Left lobe of liver (tissue), 2 donors: ENCODE measurements around the gene P2RY2. TPM values are rescaled to one million over a fixed set of nuclear protein-coding genes. Genes with fewer than 3 reads are reported as not detected.
"Not testable (repeated sequence)": the region's sequence is repeated elsewhere in the genome, so short reads cannot be mapped to it uniquely, and the experiment has no call there.

Experiments used
- ATAC-seq: fragments of 200-7000 bp; cut with Tn5 transposase; one replicate; pipeline ENCODE4 v1.9.1; 2020; ENCODE audit warnings: mild to moderate bottlenecking, moderate library complexity
- DNase-seq: peaks from one replicate; pipeline ENCODE4 v3.0.0-alpha.2; 2020; ENCODE audit warnings: low spot score
- total RNA-seq: library from RNA; stranded (reverse); gene quantifications from one replicate; pipeline ENCODE4 v1.2.1, GENCODE V29; 2021
- donor health status: DM: no; HTN: no; CAD: no; lungs with moderate emphysema.
- donor health status: DM: no; HTN: yes; CAD: no.

The P2RY2 gene
- total RNA-seq, 1 donor from 2014 or later, result 6.0 TPM

- no peak for ATAC-seq
- no peak for DNase-seq
These were observed 8.4 kb downstream of the P2RY2 start for GRCh38 chr11:73226297-73227006.

- ATAC-seq, result peak; percentile 86
- peak; percentile 48 for DNase-seq
These were observed 9.6 kb downstream of the P2RY2 start for GRCh38 chr11:73227571-73228211.

- ATAC-seq (no peak), DNase-seq (peak; percentile 34)
These were observed 10.4 kb downstream of the P2RY2 start for GRCh38 chr11:73228268-73229134.

GRCh38 chr11:73229321-73229895, 11.3 kb downstream of the P2RY2 start:
- DNase-seq (peak; percentile 36), ATAC-seq (no peak)

- ATAC-seq, result no peak
- DNase-seq, result peak; percentile 33
These were observed 12.1 kb downstream of the P2RY2 start for GRCh38 chr11:73229896-73230875.

- ATAC-seq (no peak), DNase-seq (peak; percentile 38)
These were observed 12.8 kb downstream of the P2RY2 start for GRCh38 chr11:73230931-73231330.

GRCh38 chr11:73232487-73232886, 14.4 kb downstream of the P2RY2 start:
- not testable (repeated sequence) for ATAC-seq
- DNase-seq, result peak; percentile 26

GRCh38 chr11:73233211-73233610, 15.1 kb downstream of the P2RY2 start:
- DNase-seq, result peak; percentile 34
- ATAC-seq, result no peak

- peak; percentile 41 for DNase-seq
- ATAC-seq, result peak; percentile 35
These were observed 15.8 kb downstream of the P2RY2 start for GRCh38 chr11:73233692-73234470.

- ATAC-seq, result no peak
- DNase-seq, result no peak
These were observed 16.5 kb downstream of the P2RY2 start for GRCh38 chr11:73234471-73235181.

- ATAC-seq, result peak; percentile 72
- no peak for DNase-seq
These were observed 17.2 kb downstream of the P2RY2 start for GRCh38 chr11:73235236-73235786.

- ATAC-seq, result no peak
- no peak for DNase-seq
These were observed 18.2 kb downstream of the P2RY2 start for GRCh38 chr11:73236205-73236765.

GRCh38 chr11:73236854-73237253, 18.8 kb downstream of the P2RY2 start:
- ATAC-seq (peak; percentile 73), DNase-seq (no peak)

GRCh38 chr11:73237471-73238290, 19.6 kb downstream of the P2RY2 start:
- DNase-seq, result no peak
- ATAC-seq, result no peak

GRCh38 chr11:73239111-73239521, 21.0 kb downstream of the P2RY2 start:
- ATAC-seq (no peak), DNase-seq (peak; percentile 40)

- no peak for ATAC-seq
These were observed 21.6 kb downstream of the P2RY2 start for GRCh38 chr11:73239571-73240189.

More at GRCh38 chr11:73239571-73240189, 21.6 kb downstream of the P2RY2 start:
- DNase-seq, result peak; percentile 41
